Measurements from ENCODE around the gene RALGPS1.

DNA sequence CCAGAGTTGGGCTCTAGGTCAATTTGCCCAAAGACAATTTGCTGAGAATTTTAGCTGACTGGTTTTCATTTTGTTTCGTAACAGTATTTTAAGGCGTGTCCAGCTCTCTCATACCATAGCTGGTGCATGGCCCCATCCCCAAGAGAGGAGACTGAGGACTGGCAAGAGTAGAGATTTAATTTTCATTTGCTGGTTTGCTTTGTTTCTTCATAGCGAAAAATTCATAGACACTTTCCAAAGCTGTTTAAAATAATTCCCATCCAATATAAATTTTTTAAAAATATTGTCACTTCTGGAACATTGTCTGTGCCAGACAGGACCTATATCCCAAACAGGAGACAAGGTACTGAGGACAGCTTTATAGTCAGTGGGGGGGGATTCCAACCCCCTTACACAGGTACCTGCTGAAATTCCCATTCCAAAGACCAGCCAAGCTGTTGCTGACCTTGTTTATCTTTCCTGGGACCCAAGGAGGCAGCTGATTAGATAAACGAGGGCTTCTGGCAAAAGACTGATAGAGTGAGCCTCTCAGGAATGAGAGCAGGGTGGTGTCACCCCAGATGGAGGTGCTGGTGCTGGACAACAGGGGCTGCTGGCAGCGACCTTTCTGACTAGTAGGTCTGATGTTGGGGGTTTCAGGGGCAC lies 214.6 kb downstream of the RALGPS1 start:
- TF ChIP-seq HMGA2 (CRISPR knock-in tag; IDR thresholded peaks at IDR 0.05) (no peak), TEAD4 (CRISPR knock-in tag; IDR thresholded peaks at IDR 0.05) (no peak), ZNF396 (CRISPR knock-in tag; IDR thresholded peaks at IDR 0.05; ENCODE audit: borderline replicate concordance) (no peak), SP1 (CRISPR knock-in tag; conservative IDR thresholded peaks at IDR 0.05) (no peak), NR2C2 (CRISPR knock-in tag; IDR thresholded peaks at IDR 0.05) (no peak), SMAD4 (CRISPR knock-in tag; IDR thresholded peaks at IDR 0.05) (no peak), JUN (CRISPR knock-in tag; IDR thresholded peaks at IDR 0.05) (no peak), ESRRA (CRISPR knock-in tag; IDR thresholded peaks at IDR 0.05; ENCODE audit: borderline replicate concordance) (no peak)
- TF ChIP-seq, protein P1, sequence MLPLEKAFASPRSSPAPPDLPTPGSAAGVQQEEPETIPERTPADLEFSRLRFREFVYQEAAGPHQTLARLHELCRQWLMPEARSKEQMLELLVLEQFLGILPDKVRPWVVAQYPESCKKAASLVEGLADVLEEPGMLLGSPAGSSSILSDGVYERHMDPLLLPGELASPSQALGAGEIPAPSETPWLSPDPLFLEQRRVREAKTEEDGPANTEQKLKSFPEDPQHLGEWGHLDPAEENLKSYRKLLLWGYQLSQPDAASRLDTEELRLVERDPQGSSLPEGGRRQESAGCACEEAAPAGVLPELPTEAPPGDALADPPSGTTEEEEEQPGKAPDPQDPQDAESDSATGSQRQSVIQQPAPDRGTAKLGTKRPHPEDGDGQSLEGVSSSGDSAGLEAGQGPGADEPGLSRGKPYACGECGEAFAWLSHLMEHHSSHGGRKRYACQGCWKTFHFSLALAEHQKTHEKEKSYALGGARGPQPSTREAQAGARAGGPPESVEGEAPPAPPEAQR (CRISPR knock-in tag; IDR thresholded peaks at IDR 0.05), result no peak
- TF ChIP-seq, protein P2, sequence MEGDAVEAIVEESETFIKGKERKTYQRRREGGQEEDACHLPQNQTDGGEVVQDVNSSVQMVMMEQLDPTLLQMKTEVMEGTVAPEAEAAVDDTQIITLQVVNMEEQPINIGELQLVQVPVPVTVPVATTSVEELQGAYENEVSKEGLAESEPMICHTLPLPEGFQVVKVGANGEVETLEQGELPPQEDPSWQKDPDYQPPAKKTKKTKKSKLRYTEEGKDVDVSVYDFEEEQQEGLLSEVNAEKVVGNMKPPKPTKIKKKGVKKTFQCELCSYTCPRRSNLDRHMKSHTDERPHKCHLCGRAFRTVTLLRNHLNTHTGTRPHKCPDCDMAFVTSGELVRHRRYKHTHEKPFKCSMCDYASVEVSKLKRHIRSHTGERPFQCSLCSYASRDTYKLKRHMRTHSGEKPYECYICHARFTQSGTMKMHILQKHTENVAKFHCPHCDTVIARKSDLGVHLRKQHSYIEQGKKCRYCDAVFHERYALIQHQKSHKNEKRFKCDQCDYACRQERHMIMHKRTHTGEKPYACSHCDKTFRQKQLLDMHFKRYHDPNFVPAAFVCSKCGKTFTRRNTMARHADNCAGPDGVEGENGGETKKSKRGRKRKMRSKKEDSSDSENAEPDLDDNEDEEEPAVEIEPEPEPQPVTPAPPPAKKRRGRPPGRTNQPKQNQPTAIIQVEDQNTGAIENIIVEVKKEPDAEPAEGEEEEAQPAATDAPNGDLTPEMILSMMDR (IDR thresholded peaks at IDR 0.05), result no peak
- TF ChIP-seq, protein P3, sequence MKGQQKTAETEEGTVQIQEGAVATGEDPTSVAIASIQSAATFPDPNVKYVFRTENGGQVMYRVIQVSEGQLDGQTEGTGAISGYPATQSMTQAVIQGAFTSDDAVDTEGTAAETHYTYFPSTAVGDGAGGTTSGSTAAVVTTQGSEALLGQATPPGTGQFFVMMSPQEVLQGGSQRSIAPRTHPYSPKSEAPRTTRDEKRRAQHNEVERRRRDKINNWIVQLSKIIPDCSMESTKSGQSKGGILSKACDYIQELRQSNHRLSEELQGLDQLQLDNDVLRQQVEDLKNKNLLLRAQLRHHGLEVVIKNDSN (CRISPR knock-in tag; IDR thresholded peaks at IDR 0.05), result no peak
- TF ChIP-seq, protein P4, sequence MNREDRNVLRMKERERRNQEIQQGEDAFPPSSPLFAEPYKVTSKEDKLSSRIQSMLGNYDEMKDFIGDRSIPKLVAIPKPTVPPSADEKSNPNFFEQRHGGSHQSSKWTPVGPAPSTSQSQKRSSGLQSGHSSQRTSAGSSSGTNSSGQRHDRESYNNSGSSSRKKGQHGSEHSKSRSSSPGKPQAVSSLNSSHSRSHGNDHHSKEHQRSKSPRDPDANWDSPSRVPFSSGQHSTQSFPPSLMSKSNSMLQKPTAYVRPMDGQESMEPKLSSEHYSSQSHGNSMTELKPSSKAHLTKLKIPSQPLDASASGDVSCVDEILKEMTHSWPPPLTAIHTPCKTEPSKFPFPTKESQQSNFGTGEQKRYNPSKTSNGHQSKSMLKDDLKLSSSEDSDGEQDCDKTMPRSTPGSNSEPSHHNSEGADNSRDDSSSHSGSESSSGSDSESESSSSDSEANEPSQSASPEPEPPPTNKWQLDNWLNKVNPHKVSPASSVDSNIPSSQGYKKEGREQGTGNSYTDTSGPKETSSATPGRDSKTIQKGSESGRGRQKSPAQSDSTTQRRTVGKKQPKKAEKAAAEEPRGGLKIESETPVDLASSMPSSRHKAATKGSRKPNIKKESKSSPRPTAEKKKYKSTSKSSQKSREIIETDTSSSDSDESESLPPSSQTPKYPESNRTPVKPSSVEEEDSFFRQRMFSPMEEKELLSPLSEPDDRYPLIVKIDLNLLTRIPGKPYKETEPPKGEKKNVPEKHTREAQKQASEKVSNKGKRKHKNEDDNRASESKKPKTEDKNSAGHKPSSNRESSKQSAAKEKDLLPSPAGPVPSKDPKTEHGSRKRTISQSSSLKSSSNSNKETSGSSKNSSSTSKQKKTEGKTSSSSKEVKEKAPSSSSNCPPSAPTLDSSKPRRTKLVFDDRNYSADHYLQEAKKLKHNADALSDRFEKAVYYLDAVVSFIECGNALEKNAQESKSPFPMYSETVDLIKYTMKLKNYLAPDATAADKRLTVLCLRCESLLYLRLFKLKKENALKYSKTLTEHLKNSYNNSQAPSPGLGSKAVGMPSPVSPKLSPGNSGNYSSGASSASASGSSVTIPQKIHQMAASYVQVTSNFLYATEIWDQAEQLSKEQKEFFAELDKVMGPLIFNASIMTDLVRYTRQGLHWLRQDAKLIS (CRISPR knock-in tag; IDR thresholded peaks at IDR 0.05; ENCODE audit: borderline replicate concordance), result no peak
- TF ChIP-seq, protein P5, sequence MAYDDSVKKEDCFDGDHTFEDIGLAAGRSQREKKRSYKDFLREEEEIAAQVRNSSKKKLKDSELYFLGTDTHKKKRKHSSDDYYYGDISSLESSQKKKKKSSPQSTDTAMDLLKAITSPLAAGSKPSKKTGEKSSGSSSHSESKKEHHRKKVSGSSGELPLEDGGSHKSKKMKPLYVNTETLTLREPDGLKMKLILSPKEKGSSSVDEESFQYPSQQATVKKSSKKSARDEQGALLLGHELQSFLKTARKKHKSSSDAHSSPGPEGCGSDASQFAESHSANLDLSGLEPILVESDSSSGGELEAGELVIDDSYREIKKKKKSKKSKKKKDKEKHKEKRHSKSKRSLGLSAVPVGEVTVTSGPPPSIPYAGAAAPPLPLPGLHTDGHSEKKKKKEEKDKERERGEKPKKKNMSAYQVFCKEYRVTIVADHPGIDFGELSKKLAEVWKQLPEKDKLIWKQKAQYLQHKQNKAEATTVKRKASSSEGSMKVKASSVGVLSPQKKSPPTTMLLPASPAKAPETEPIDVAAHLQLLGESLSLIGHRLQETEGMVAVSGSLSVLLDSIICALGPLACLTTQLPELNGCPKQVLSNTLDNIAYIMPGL (CRISPR knock-in tag; IDR thresholded peaks at IDR 0.05), result no peak
- TF ChIP-seq, protein P6, sequence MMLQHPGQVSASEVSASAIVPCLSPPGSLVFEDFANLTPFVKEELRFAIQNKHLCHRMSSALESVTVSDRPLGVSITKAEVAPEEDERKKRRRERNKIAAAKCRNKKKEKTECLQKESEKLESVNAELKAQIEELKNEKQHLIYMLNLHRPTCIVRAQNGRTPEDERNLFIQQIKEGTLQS (CRISPR knock-in tag; conservative IDR thresholded peaks at IDR 0.05), result no peak
